ENCODE results near the gene ZG16.

The ZG16 gene

GRCh38 chr16:29737713-29738112 lies 40.3 kb upstream of the ZG16 start:
- TF ChIP-seq SIN3A (IDR thresholded peaks at IDR 0.05; ENCODE audit: borderline replicate concordance, insufficient read depth, low read length) (no peak), POLR2AphosphoS5 (IDR thresholded peaks at IDR 0.05; ENCODE audit: low read depth, low read length) (no peak), REST (IDR thresholded peaks at IDR 0.05; ENCODE audit: insufficient read depth in 1 of 2, low read depth in 2 of 2, low read length in 2 of 2) (no peak), TAF1 (IDR thresholded peaks at IDR 0.05; ENCODE audit: borderline replicate concordance, insufficient read depth, low read length) (no peak), FOXP2 (optimal IDR thresholded peaks at IDR 0.05; ENCODE audit: borderline replicate concordance, extremely low read depth, extremely low read length, insufficient read depth) (no peak)

DNA sequence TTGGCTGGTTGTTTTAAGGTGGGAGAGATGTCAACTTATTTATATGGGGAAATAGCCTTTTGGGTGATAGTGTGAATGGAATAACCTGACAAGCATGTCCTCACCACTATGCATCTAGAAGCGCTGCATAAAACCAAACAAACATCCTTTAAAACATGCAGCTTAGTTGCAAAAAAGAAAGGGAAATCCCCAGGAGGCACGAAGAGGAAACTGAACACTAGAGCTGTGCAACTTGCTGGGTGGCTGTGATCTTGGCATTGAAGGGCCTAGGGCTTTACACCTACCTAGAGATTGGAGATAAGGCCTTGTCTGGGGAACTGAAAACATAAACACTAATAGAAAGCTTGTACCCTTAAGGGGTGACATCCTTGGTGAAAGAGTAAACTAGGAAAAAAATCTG lies 39.5 kb upstream of the ZG16 start:
- no peak for TF ChIP-seq SIN3A (IDR thresholded peaks at IDR 0.05; ENCODE audit: borderline replicate concordance, insufficient read depth, low read length)
- TF ChIP-seq TAF1 (IDR thresholded peaks at IDR 0.05; ENCODE audit: borderline replicate concordance, insufficient read depth, low read length): no peak
- TF ChIP-seq FOXP2 (optimal IDR thresholded peaks at IDR 0.05; ENCODE audit: borderline replicate concordance, extremely low read depth, extremely low read length, insufficient read depth): no peak

GRCh38 chr16:29742683-29743275 lies 35.3 kb upstream of the ZG16 start:
- TF ChIP-seq REST (IDR thresholded peaks at IDR 0.05; ENCODE audit: insufficient read depth in 1 of 2, low read depth in 2 of 2, low read length in 2 of 2) (no peak), TAF1 (IDR thresholded peaks at IDR 0.05; ENCODE audit: borderline replicate concordance, insufficient read depth, low read length) (no peak), POLR2AphosphoS5 (IDR thresholded peaks at IDR 0.05; ENCODE audit: low read depth, low read length) (no peak), SIN3A (IDR thresholded peaks at IDR 0.05; ENCODE audit: borderline replicate concordance, insufficient read depth, low read length) (no peak), FOXP2 (optimal IDR thresholded peaks at IDR 0.05; ENCODE audit: borderline replicate concordance, extremely low read depth, extremely low read length, insufficient read depth) (no peak)

DNA sequence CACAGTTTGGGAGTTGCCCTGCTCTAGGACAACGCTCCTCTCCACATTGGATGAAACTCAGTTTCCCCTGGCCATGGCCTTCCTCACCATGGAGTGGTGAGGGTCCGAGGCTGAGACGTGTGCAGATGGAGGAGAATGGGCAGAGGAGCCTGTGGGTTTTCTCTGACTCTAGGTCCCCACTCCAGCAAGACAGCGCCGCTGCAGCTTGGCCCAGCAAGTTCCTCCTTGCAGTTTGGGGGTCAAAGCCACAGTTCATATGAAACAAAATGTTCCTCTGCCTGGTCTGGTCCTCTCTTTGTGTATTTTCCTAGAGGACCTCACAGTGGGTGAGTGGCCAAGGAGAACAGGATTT lies 34.6 kb upstream of the ZG16 start:
- no peak for TF ChIP-seq TAF1 (IDR thresholded peaks at IDR 0.05; ENCODE audit: borderline replicate concordance, insufficient read depth, low read length)
- TF ChIP-seq FOXP2 (optimal IDR thresholded peaks at IDR 0.05; ENCODE audit: borderline replicate concordance, extremely low read depth, extremely low read length, insufficient read depth): no peak
- TF ChIP-seq REST (IDR thresholded peaks at IDR 0.05; ENCODE audit: insufficient read depth in 1 of 2, low read depth in 2 of 2, low read length in 2 of 2): no peak
- no peak for TF ChIP-seq POLR2AphosphoS5 (IDR thresholded peaks at IDR 0.05; ENCODE audit: low read depth, low read length)
- TF ChIP-seq SIN3A (IDR thresholded peaks at IDR 0.05; ENCODE audit: borderline replicate concordance, insufficient read depth, low read length): no peak

GRCh38 chr16:29743827-29744531 lies 34.1 kb upstream of the ZG16 start:
- TF ChIP-seq POLR2AphosphoS5 (IDR thresholded peaks at IDR 0.05; ENCODE audit: low read depth, low read length) (no peak), TAF1 (IDR thresholded peaks at IDR 0.05; ENCODE audit: borderline replicate concordance, insufficient read depth, low read length) (no peak), FOXP2 (optimal IDR thresholded peaks at IDR 0.05; ENCODE audit: borderline replicate concordance, extremely low read depth, extremely low read length, insufficient read depth) (no peak), REST (IDR thresholded peaks at IDR 0.05; ENCODE audit: insufficient read depth in 1 of 2, low read depth in 2 of 2, low read length in 2 of 2) (no peak), SIN3A (IDR thresholded peaks at IDR 0.05; ENCODE audit: borderline replicate concordance, insufficient read depth, low read length) (no peak)
